ENCODE data around the gene KPNA4.

- no peak for TF ChIP-seq POLR2A (IDR thresholded peaks at IDR 0.05)
- TF ChIP-seq CTCF (IDR thresholded peaks at IDR 0.05) = no peak
These were observed 114.5 kb downstream of the KPNA4 start for GRCh38 chr3:160450846-160451245.

All from adrenal gland (tissue), 5 donors.